Kidney (tissue), 22 donors: ENCODE data around the gene IKBIP. TPM values are rescaled to one million over a fixed set of nuclear protein-coding genes. Genes with fewer than 3 reads are reported as not detected.

Experiments used
- DNase-seq, 5 donors: peaks; one replicate each; pipeline ENCODE4 v3.0.0-alpha.2; 2013 to 2020
- FAIRE-seq: peaks from 2 replicates; lab custom pipeline; 2012; peaks lifted over from hg19 to GRCh38; lab: Jason Lieb, UNC
- H3K27ac ChIP-seq, 2 donors: one replicate each; pipeline ENCODE4 v1.7.0; 2013; ENCODE audit warnings: low read depth in 2 of 2, low read length in 2 of 2, inconsistent platforms in 1 of 2
- H3K27me3 ChIP-seq: one replicate; pipeline ENCODE4 v1.7.1; 2013; ENCODE audit warnings: low read length, inconsistent platforms; ENCODE audit not compliant: control insufficient read depth, insufficient read depth
- H3K36me3 ChIP-seq, 3 donors: one replicate each; pipeline versions ENCODE4 v1.7.0 to v1.7.1; 2013; ENCODE audit warnings: low read length in 3 of 3, control low read depth in 1 of 3, inconsistent platforms in 1 of 3; ENCODE audit not compliant: insufficient read depth in 3 of 3, control insufficient read depth in 2 of 3
- H3K4me1 ChIP-seq, 3 donors: one replicate each; pipeline versions ENCODE4 v1.7.0 to v1.7.1; 2013; ENCODE audit warnings: low read length in 3 of 3, inconsistent platforms in 1 of 3, low read depth in 1 of 3; ENCODE audit not compliant: control insufficient read depth in 2 of 3, insufficient read depth in 2 of 3
- H3K4me3 ChIP-seq, 3 donors: one replicate each; pipeline versions ENCODE4 v1.7.0 to v1.8.1; 2013; ENCODE audit warnings: low read length in 3 of 3, control low read depth in 1 of 3, inconsistent platforms in 1 of 3
- H3K9ac ChIP-seq, 3 donors: one replicate each; pipeline versions ENCODE4 v1.7.0 to v1.7.1; 2013; ENCODE audit warnings: low read length in 3 of 3, control low read depth in 1 of 3, inconsistent platforms in 1 of 3
- H3K9me3 ChIP-seq, 3 donors: one replicate each; pipeline versions ENCODE4 v1.7.0 to v1.7.1; 2013; ENCODE audit warnings: low read length in 3 of 3, control low read depth in 1 of 3, inconsistent platforms in 1 of 3; ENCODE audit not compliant: control insufficient read depth in 2 of 3, insufficient read depth in 1 of 3
- intact Hi-C: fragments of 100-400 bp; cut with DNase I; formaldehyde crosslinking; loops from one replicate; pipeline ENCODE4 v1.11.1; 2022
- long read RNA-seq, 10 donors: library from polyadenylated mRNA in 1 of 10; unstranded in 1 of 10; transcript quantifications; one replicate each; pipeline ENCODE4 v2.0.0 and lab custom pipeline, GENCODE V29; 2021 to 2026
- polyA plus RNA-seq: library from polyadenylated mRNA; stranded (reverse); fragments of 350-450 nt; fragmentation: Illumina TruSeq; extraction: RNeasy Lipid Tissue Mini Kit (QIAGEN cat#74804); gene quantifications from one replicate; pipeline ENCODE4 v1.2.3, GENCODE V29; 2014; ENCODE audit warnings: low read depth, low replicate concordance; ENCODE audit not compliant: insufficient read depth
- total RNA-seq: library from RNA; stranded (reverse); fragmentation: NEBNext Ultra II Directional; extraction: Animal tissue kit (Norgen Biotek cat#: 25700); gene quantifications from one replicate; pipeline ENCODE4 v1.2.1, GENCODE V29; 2021
- TF ChIP-seq, protein P1 (sequence below): IDR thresholded peaks from 3 replicates; pipeline ENCODE4 v1.5.1; 2012; ENCODE audit warnings: mild to moderate bottlenecking, moderate library complexity, borderline replicate concordance; ENCODE audit not compliant: insufficient read depth; ENCODE audit errors: extremely low read depth
- donor health status: control.
- donor health status: control.
- donor health status: control.
- donor health status: control.
- donor health status: control.
- donor health status: DM: yes; HTN: yes; CAD: no.
- donor health status: Normal renal cell carcinoma (clear cell type).

The IKBIP gene, protein sequence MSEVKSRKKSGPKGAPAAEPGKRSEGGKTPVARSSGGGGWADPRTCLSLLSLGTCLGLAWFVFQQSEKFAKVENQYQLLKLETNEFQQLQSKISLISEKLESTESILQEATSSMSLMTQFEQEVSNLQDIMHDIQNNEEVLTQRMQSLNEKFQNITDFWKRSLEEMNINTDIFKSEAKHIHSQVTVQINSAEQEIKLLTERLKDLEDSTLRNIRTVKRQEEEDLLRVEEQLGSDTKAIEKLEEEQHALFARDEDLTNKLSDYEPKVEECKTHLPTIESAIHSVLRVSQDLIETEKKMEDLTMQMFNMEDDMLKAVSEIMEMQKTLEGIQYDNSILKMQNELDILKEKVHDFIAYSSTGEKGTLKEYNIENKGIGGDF
- total RNA-seq (10.9 TPM), polyA plus RNA-seq (5.9 TPM)
- long read RNA-seq, donor 1, transcript IKBIP-202 (3 exons, 1,645 nt) = major isoform, 7 of 14 reads
- long read RNA-seq, donor 1, partial matches to known transcripts = 0 of 14 reads
- long read RNA-seq, donor 1, other reads (novel, unspliced or antisense) = 0 of 14 reads
- long read RNA-seq, donor 2, transcript IKBIP-202 (3 exons, 1,645 nt) = major isoform, 5 of 13 reads
- long read RNA-seq, donor 2, transcript IKBIP-203 (2 exons, 1,368 nt) = major isoform, 5 of 13 reads
- long read RNA-seq, donor 2, partial matches to known transcripts = 0 of 13 reads
- long read RNA-seq, donor 2, other reads (novel, unspliced or antisense) = 0 of 13 reads
- long read RNA-seq, donor 3, transcript IKBIP-201 (3 exons, 3,189 nt) = minor isoform, 5 of 20 reads
- long read RNA-seq, donor 3, transcript IKBIP-202 (3 exons, 1,645 nt) = major isoform, 11 of 20 reads
- long read RNA-seq, donor 3, partial matches to known transcripts = 0 of 20 reads
- long read RNA-seq, donor 3, other reads (novel, unspliced or antisense) = 0 of 20 reads
- long read RNA-seq, donor 4, transcript IKBIP-202 (3 exons, 1,645 nt) = minor isoform, 5 of 14 reads
- long read RNA-seq, donor 4, transcript IKBIP-201 (3 exons, 3,189 nt) = major isoform, 7 of 14 reads
- long read RNA-seq, donor 4, partial matches to known transcripts = 0 of 14 reads
- long read RNA-seq, donor 4, other reads (novel, unspliced or antisense) = 0 of 14 reads
- long read RNA-seq, donor 5, partial matches to known transcripts = 0 of 1 reads
- long read RNA-seq, donor 5, other reads (novel, unspliced or antisense) = 0 of 1 reads
- long read RNA-seq, donor 6, transcript IKBIP-202 (3 exons, 1,645 nt) = major isoform, 11 of 19 reads
- long read RNA-seq, donor 6, partial matches to known transcripts = 0 of 19 reads
- long read RNA-seq, donor 6, other reads (novel, unspliced or antisense) = 0 of 19 reads
- long read RNA-seq, donor 7, transcript IKBIP-201 (3 exons, 3,189 nt) = major isoform, 6 of 10 reads
- long read RNA-seq, donor 7, partial matches to known transcripts = 0 of 10 reads
- long read RNA-seq, donor 7, other reads (novel, unspliced or antisense) = 1 of 10 reads
- long read RNA-seq, donor 8, transcript IKBIP-202 (3 exons, 1,645 nt) = major isoform, 8 of 18 reads
- long read RNA-seq, donor 8, transcript IKBIP-201 (3 exons, 3,189 nt) = minor isoform, 5 of 18 reads
- long read RNA-seq, donor 8, transcript IKBIP-203 (2 exons, 1,368 nt) = minor isoform, 5 of 18 reads
- long read RNA-seq, donor 8, partial matches to known transcripts = 0 of 18 reads
- long read RNA-seq, donor 8, other reads (novel, unspliced or antisense) = 0 of 18 reads
- long read RNA-seq, donor 9, transcript IKBIP-203 (2 exons, 1,368 nt) = major isoform, 5 of 12 reads
- long read RNA-seq, donor 9, transcript IKBIP-202 (3 exons, 1,645 nt) = major isoform, 5 of 12 reads
- long read RNA-seq, donor 9, partial matches to known transcripts = 0 of 12 reads
- long read RNA-seq, donor 9, other reads (novel, unspliced or antisense) = 0 of 12 reads
- long read RNA-seq, donor 10, transcript IKBIP-201 (3 exons, 3,189 nt) = major isoform, 11 of 16 reads
- long read RNA-seq, donor 10, partial matches to known transcripts = 0 of 16 reads
- long read RNA-seq, donor 10, other reads (novel, unspliced or antisense) = 0 of 16 reads

DNA sequence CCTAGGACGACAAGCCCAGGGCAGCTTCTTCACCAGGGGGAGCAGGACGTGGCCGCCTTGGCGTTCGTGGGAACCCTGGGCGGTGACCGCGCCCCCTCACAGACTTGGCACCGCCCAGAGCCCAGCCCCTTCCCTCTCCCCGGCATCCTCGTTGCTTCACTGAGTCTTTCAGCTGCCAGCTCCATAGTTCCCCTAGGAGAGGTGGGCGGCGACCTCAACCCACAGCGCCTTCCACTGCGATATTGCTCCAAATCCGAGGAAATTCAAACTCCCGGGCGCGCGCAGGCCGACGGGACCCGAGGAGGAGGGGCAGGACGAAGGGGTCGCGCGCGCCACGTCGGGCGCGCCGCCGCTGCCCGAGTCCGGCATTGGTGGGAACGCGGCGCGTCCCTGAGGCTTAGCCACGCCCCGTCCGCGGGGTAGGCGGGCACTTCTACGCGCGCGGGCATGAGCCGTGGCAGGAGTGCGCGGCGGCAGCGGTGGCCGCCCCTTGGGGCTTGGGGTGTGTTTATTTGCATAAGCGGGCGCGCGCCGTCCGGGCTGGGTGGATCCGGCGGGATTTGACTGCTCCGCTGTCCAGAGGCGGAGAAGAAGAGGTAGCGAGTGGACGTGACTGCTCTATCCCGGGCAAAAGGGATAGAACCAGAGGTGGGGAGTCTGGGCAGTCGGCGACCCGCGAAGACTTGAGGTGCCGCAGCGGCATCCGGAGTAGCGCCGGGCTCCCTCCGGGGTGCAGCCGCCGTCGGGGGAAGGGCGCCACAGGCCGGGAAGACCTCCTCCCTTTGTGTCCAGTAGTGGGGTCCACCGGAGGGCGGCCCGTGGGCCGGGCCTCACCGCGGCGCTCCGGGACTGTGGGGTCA lies at the start of gene IKBIP, which contains the start of gene APAF1:
TSS of gene IKBIP (minus strand) at position 77 of the 860 bp plus-strand sequence. CDS start 87 bp downstream, outside the sequence.
TSS of gene APAF1 (plus strand) at position 579 of the 860 bp plus-strand sequence. CDS start 3,070 bp downstream, outside the sequence.
- Histone ChIP-seq H3K4me1 (no peaks in the 10 kb centered on the region), H3K9ac (peak within 1 kb of the TSS; percentile 64 to 78 (median 76)), H3K36me3 (peaks cover 3 to 7% (median 7%) of the 10 kb centered on the region in 3 donors), H3K27ac (peak within 1 kb of the TSS; percentile 79 to 87), H3K9me3 (no peaks in the 10 kb centered on the region), H3K4me3 (peak within 1 kb of the TSS; percentile 76 to 88 (median 87)), H3K27me3 (no peaks in the 10 kb centered on the region)
- FAIRE-seq (no peak), DNase-seq (peak; percentile 97 to 99 (median 98))
- TF ChIP-seq, protein P1, sequence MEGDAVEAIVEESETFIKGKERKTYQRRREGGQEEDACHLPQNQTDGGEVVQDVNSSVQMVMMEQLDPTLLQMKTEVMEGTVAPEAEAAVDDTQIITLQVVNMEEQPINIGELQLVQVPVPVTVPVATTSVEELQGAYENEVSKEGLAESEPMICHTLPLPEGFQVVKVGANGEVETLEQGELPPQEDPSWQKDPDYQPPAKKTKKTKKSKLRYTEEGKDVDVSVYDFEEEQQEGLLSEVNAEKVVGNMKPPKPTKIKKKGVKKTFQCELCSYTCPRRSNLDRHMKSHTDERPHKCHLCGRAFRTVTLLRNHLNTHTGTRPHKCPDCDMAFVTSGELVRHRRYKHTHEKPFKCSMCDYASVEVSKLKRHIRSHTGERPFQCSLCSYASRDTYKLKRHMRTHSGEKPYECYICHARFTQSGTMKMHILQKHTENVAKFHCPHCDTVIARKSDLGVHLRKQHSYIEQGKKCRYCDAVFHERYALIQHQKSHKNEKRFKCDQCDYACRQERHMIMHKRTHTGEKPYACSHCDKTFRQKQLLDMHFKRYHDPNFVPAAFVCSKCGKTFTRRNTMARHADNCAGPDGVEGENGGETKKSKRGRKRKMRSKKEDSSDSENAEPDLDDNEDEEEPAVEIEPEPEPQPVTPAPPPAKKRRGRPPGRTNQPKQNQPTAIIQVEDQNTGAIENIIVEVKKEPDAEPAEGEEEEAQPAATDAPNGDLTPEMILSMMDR = no peak
- intact Hi-C loops = loop anchor here (10.0 kb wide), 1 partner anchor 50 kb away; the partner anchor contains the start of gene SLC25A3

DNA sequence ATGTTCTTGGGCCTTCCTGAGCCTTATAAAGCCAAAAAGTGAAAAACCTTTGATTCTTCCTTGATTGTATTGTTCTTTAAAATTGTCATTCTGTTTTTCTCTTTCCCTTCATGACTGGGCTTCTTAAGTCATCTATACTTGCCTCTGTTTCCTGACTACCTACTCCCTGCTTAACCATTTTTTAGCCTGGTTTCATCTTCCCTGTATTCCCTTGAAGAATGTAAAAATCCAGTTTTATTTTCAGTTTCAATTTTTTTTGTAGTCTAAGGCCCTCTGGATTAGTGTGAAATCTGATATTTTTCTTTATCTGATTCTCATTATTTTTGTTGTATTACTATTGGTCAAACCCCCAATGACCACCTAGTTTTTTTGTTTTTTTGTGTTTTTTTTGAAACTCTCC lies 46.8 kb upstream of the IKBIP start:
- TF ChIP-seq, protein P1 = no peak
- DNase-seq (no peak), FAIRE-seq (no peak)
- H3K4me1 ChIP-seq = no peaks in the 10 kb centered on the region
- intact Hi-C loops = no loop called here
- H3K27me3 ChIP-seq = no peaks in the 10 kb centered on the region
- no peak overlapping the region for H3K9ac ChIP-seq
- H3K36me3 ChIP-seq = peaks cover 0 to 4% (median 0%) of the 10 kb centered on the region in 3 donors
- H3K27ac ChIP-seq = no peak overlapping the region
- peak overlapping the region in 1 of 3 donors; percentile 15 for H3K4me3 ChIP-seq
- no peaks in the 10 kb centered on the region for H3K9me3 ChIP-seq
